Neural progenitor cell (in vitro differentiated cells): ENCODE results near the gene LRIT1. TPM values are rescaled to one million over a fixed set of nuclear protein-coding genes. Genes with fewer than 3 reads are reported as not detected.

Source experiments
- DNase-seq: peaks from one replicate; pipeline ENCODE4 v3.0.0-alpha.2; 2016; ENCODE audit warnings: low spot score
- H2AFZ ChIP-seq: fragments of 200-600 bp; sonication (generic); replicated peaks from 2 replicates; pipeline ENCODE4 v1.6.1; 2016; ENCODE audit warnings: antibody characterized with exemption
- H3F3A ChIP-seq: fragments of 200-600 bp; sonication (generic); 2 replicates; pipeline ENCODE4 v1.6.1; 2016; ENCODE audit warnings: antibody characterized with exemption, low read depth
- H3K27ac ChIP-seq: fragments of 200-600 bp; sonication (generic); 2 replicates; pipeline ENCODE4 v1.5.1; 2016; ENCODE audit warnings: mild to moderate bottlenecking
- H3K27me3 ChIP-seq: fragments of 200-600 bp; sonication (generic); 2 replicates; pipeline ENCODE4 v1.6.1; 2016; ENCODE audit warnings: mild to moderate bottlenecking, moderate library complexity
- H3K36me3 ChIP-seq: fragments of 200-600 bp; sonication (generic); 2 replicates; pipeline ENCODE4 v1.5.1; 2016
- H3K4me1 ChIP-seq: fragments of 200-600 bp; sonication (generic); 2 replicates; pipeline ENCODE4 v1.6.1; 2016; ENCODE audit warnings: mixed run types
- H3K4me2 ChIP-seq: fragments of 200-600 bp; sonication (generic); 2 replicates; pipeline ENCODE4 v1.6.1; 2016
- H3K4me3 ChIP-seq: fragments of 200-600 bp; sonication (generic); 2 replicates; pipeline ENCODE4 v1.5.1; 2016
- H3K79me2 ChIP-seq: fragments of 200-600 bp; sonication (generic); 2 replicates; pipeline ENCODE4 v1.6.1; 2016; ENCODE audit warnings: low read depth
- H3K9ac ChIP-seq: fragments of 200-600 bp; sonication (generic); 2 replicates; pipeline ENCODE4 v1.6.1; 2016
- H3K9me3 ChIP-seq: fragments of 200-600 bp; sonication (generic); 2 replicates; pipeline ENCODE4 v1.5.1; 2016; ENCODE audit warnings: low read depth
- H4K20me1 ChIP-seq: fragments of 200-600 bp; sonication (generic); 2 replicates; pipeline ENCODE4 v1.6.1; 2016; ENCODE audit warnings: low read depth
- H3K27ac Mint-ChIP-seq: 3 replicates; pipeline ENCODE4 v1.8.0; 2021; ENCODE audit warnings: mixed read lengths
- H3K27me3 Mint-ChIP-seq: 2 replicates; pipeline ENCODE4 v1.8.0; 2022; ENCODE audit warnings: low read depth, mild to moderate bottlenecking, inconsistent platforms, moderate library complexity, mixed read lengths; ENCODE audit not compliant: insufficient read depth
- H3K36me3 Mint-ChIP-seq: 3 replicates; pipeline ENCODE4 v1.8.0; 2021; ENCODE audit warnings: mixed read lengths
- H3K4me1 Mint-ChIP-seq: 3 replicates; pipeline ENCODE4 v1.8.0; 2021; ENCODE audit warnings: mixed read lengths
- H3K4me3 Mint-ChIP-seq: 3 replicates; pipeline ENCODE4 v1.8.0; 2021; ENCODE audit warnings: mild to moderate bottlenecking, moderate library complexity, mixed read lengths
- H3K9me3 Mint-ChIP-seq: 3 replicates; pipeline ENCODE4 v1.8.0; 2020; ENCODE audit warnings: mixed read lengths
- CTCF ChIP-seq: fragments of 200-600 bp; sonication (generic); IDR thresholded peaks from 2 replicates; pipeline ENCODE4 v1.5.1; 2017; ENCODE audit warnings: antibody characterized with exemption, mild to moderate bottlenecking
- EZH2 ChIP-seq: fragments of 200-600 bp; sonication (generic); IDR thresholded peaks from 2 replicates; pipeline ENCODE4 v1.6.1; 2017; ENCODE audit warnings: antibody characterized with exemption, mild to moderate bottlenecking, moderate library complexity
- EZH2phosphoT487 ChIP-seq: fragments of 200-600 bp; sonication (generic); IDR thresholded peaks from 2 replicates; pipeline ENCODE4 v1.6.1; 2017; ENCODE audit warnings: antibody characterized with exemption
- total RNA-seq: library from RNA; depleted of rRNA; stranded (reverse); fragments of >200 nt; gene quantifications from 2 replicates; pipeline ENCODE4 v1.2.3, GENCODE V29; 2015; ENCODE audit warnings: low replicate concordance

The LRIT1 gene
- total RNA-seq, 1 donor from 2014 or later: not detected

- Histone ChIP-seq H3K4me3 (peak overlapping the region; percentile 18), H3F3A (no peaks in the 10 kb centered on the region), H3K9ac (no peak overlapping the region), H3K79me2 (no peaks in the 10 kb centered on the region), H3K4me2 (no peak overlapping the region), H2AFZ (peak overlapping the region; percentile 28), H3K4me1 (no peaks in the 10 kb centered on the region), H4K20me1 (no peaks in the 10 kb centered on the region), H3K36me3 (no peaks in the 10 kb centered on the region), H3K9me3 (no peaks in the 10 kb centered on the region), H3K27ac (no peak overlapping the region), H3K27me3 (peaks cover 4% of the 10 kb centered on the region)
- peak; percentile 84 for DNase-seq
- peak overlapping the region; percentile 24 for H3K4me3 Mint-ChIP-seq
- no peaks in the 10 kb centered on the region for H3K9me3 Mint-ChIP-seq
- peaks cover 4% of the 10 kb centered on the region for H3K27me3 Mint-ChIP-seq
- H3K4me1 Mint-ChIP-seq: peaks cover 12% of the 10 kb centered on the region
- H3K36me3 Mint-ChIP-seq: no peaks in the 10 kb centered on the region
- TF ChIP-seq CTCF (peak; percentile 98), EZH2phosphoT487 (no peak), EZH2 (no peak)
- H3K27ac Mint-ChIP-seq: no peak overlapping the region
These were observed 23.3 kb upstream of the LRIT1 start for GRCh38 chr10:84264611-84265141.

GRCh38 chr10:84263716-84264115 lies 22.4 kb upstream of the LRIT1 start:
- Mint-ChIP-seq H3K27ac (no peak overlapping the region), H3K36me3 (no peaks in the 10 kb centered on the region), H3K27me3 (peaks cover 4% of the 10 kb centered on the region), H3K4me3 (no peak overlapping the region), H3K9me3 (peaks cover 2% of the 10 kb centered on the region), H3K4me1 (peaks cover 12% of the 10 kb centered on the region)
- Histone ChIP-seq H3K4me2 (no peak overlapping the region), H3F3A (no peaks in the 10 kb centered on the region), H3K9ac (no peak overlapping the region), H3K36me3 (no peaks in the 10 kb centered on the region), H3K79me2 (no peaks in the 10 kb centered on the region), H3K9me3 (no peaks in the 10 kb centered on the region), H4K20me1 (no peaks in the 10 kb centered on the region), H3K27me3 (peaks cover 4% of the 10 kb centered on the region), H3K4me1 (no peaks in the 10 kb centered on the region), H3K4me3 (no peak overlapping the region), H2AFZ (no peak overlapping the region), H3K27ac (no peak overlapping the region)
- TF ChIP-seq CTCF (no peak), EZH2 (no peak), EZH2phosphoT487 (no peak)
- no peak for DNase-seq

- Mint-ChIP-seq H3K4me1 (peaks cover 12% of the 10 kb centered on the region), H3K9me3 (peaks cover 2% of the 10 kb centered on the region), H3K36me3 (no peaks in the 10 kb centered on the region), H3K27me3 (peaks cover 4% of the 10 kb centered on the region), H3K4me3 (no peak overlapping the region), H3K27ac (no peak overlapping the region)
- Histone ChIP-seq H3K9ac (no peak overlapping the region), H3K9me3 (no peaks in the 10 kb centered on the region), H3K36me3 (no peaks in the 10 kb centered on the region), H3K4me3 (no peak overlapping the region), H3K4me2 (no peak overlapping the region), H3K79me2 (no peaks in the 10 kb centered on the region), H3K27me3 (peaks cover 4% of the 10 kb centered on the region), H2AFZ (no peak overlapping the region), H3K27ac (no peak overlapping the region), H3F3A (no peaks in the 10 kb centered on the region), H4K20me1 (no peaks in the 10 kb centered on the region), H3K4me1 (no peaks in the 10 kb centered on the region)
- TF ChIP-seq EZH2phosphoT487 (no peak), EZH2 (no peak), CTCF (no peak)
- no peak for DNase-seq
These were observed 21.0 kb upstream of the LRIT1 start for GRCh38 chr10:84262190-84262956.
